WTC11 (cell line): ENCODE results near the gene TNPO3. TPM values are rescaled to one million over a fixed set of nuclear protein-coding genes. Genes with fewer than 3 reads are reported as not detected.

Source experiments
- ATAC-seq: fragments of 200-7000 bp; cut with Tn5 transposase; 2 replicates; pipeline ENCODE4 v1.10.0; 2021; ENCODE audit warnings: mild to moderate bottlenecking, moderate library complexity
- CTCF ChIA-PET: fragments of 300-600 bp; sonication (Branson Sonifier 250); formaldehyde crosslinking; loops from one replicate; lab custom pipeline; 2021; ENCODE audit warnings: antibody characterized with exemption; lab: Charles Lee
- POLR2A ChIA-PET: fragments of 350-600 bp; sonication (Branson Sonifier 250); formaldehyde crosslinking; loops from one replicate; lab custom pipeline; 2021; ENCODE audit warnings: antibody characterized with exemption; lab: Charles Lee
- DNase-seq: peaks from one replicate; pipeline ENCODE4 v3.0.0; 2021; ENCODE audit warnings: low spot score
- H3K27ac Mint-ChIP-seq: 2 replicates; pipeline ENCODE4 v1.8.0; 2021; ENCODE audit warnings: mixed read lengths
- H3K27me3 Mint-ChIP-seq: 2 replicates; pipeline ENCODE4 v1.8.0; 2021; ENCODE audit warnings: low read depth, mild to moderate bottlenecking, moderate library complexity, mixed read lengths
- H3K36me3 Mint-ChIP-seq: 2 replicates; pipeline ENCODE4 v1.8.0; 2021; ENCODE audit warnings: mixed read lengths
- H3K4me1 Mint-ChIP-seq: 2 replicates; pipeline ENCODE4 v1.8.0; 2022; ENCODE audit warnings: mixed read lengths
- H3K4me3 Mint-ChIP-seq: 2 replicates; pipeline ENCODE4 v1.8.0; 2021; ENCODE audit warnings: mild to moderate bottlenecking, moderate library complexity, mixed read lengths
- H3K9me3 Mint-ChIP-seq: 2 replicates; pipeline ENCODE4 v1.8.0; 2021; ENCODE audit warnings: mixed read lengths
- IRF2 ChIP-seq: sonication (generic); formaldehyde crosslinking; IDR thresholded peaks from 2 replicates; pipeline ENCODE4 v1.8.0; 2022; ENCODE audit warnings: low read depth, missing genetic modification reagents, borderline replicate concordance
- KAT7 ChIP-seq: sonication (generic); formaldehyde crosslinking; IDR thresholded peaks from 2 replicates; pipeline ENCODE4 v1.8.1; 2023; ENCODE audit warnings: missing genetic modification reagents, mild to moderate bottlenecking, borderline replicate concordance
- RELA ChIP-seq: sonication (generic); formaldehyde crosslinking; IDR thresholded peaks from 2 replicates; pipeline ENCODE4 v1.8.1; 2022; ENCODE audit warnings: missing genetic modification reagents, mild to moderate bottlenecking, borderline replicate concordance
- TP53 ChIP-seq: sonication (generic); formaldehyde crosslinking; IDR thresholded peaks from 2 replicates; pipeline ENCODE4 v1.8.1; 2023; ENCODE audit warnings: mild to moderate bottlenecking, missing genetic modification reagents
- total RNA-seq: library from RNA; stranded (reverse); gene quantifications from 3 replicates; pipeline ENCODE4 v1.2.3, GENCODE V29; 2021
- TF ChIP-seq, protein P1 (sequence below): fragments of 250-450 bp; sonication (Bioruptor Pico); IDR thresholded peaks from 2 replicates; pipeline ENCODE4 v1.9.0; 2021; ENCODE audit warnings: mild to moderate bottlenecking
- TF ChIP-seq, protein P2 (sequence below): sonication (generic); formaldehyde crosslinking; IDR thresholded peaks from 2 replicates; pipeline ENCODE4 v1.8.0; 2022; ENCODE audit warnings: missing genetic modification reagents
- TF ChIP-seq, protein P3 (sequence below): sonication (generic); formaldehyde crosslinking; IDR thresholded peaks from 2 replicates; pipeline ENCODE4 v1.8.0; 2023; ENCODE audit warnings: mild to moderate bottlenecking, missing genetic modification reagents
- TF ChIP-seq, protein P4 (sequence below): fragments of 250-450 bp; sonication (Bioruptor Pico); IDR thresholded peaks from 2 replicates; pipeline ENCODE4 v1.9.0; 2021; ENCODE audit warnings: mild to moderate bottlenecking, borderline replicate concordance
- TF ChIP-seq, protein P5 (sequence below): sonication (generic); formaldehyde crosslinking; conservative IDR thresholded peaks from 2 replicates; pipeline ENCODE4 v1.8.1; 2022; ENCODE audit warnings: mild to moderate bottlenecking, missing genetic modification reagents

Gene TNPO3
- total RNA-seq, 1 experiment from 2014 or later, result 91.7 TPM

DNA sequence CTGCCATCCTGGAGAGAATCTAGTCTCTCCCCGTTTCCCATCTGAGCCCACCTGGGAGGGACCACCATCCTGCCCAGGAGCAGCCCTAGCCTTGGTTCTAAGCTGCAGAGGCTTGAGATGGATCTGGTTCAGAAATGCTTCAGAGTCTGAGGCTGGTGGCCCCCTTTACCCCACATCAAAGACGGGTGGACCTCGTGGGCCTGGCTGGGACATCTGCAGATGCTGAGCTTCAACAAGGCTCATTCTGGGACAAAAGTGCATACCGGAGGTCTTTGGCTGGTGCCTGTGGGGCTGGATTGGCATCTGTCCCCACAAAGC is 122.1 kb downstream of the TNPO3 start:
- Mint-ChIP-seq H3K9me3 (peaks cover 6% of the 10 kb centered on the region), H3K27me3 (peaks cover 42% of the 10 kb centered on the region), H3K4me1 (peaks cover 8% of the 10 kb centered on the region), H3K4me3 (no peak overlapping the region), H3K27ac (no peak overlapping the region), H3K36me3 (no peaks in the 10 kb centered on the region; the same call in 1 of the 2 replicates)
- ChIA-PET CTCF (interaction anchor here (0.9 to 2.1 kb wide), 5 partner anchors 14 to 159 kb away, joined by 3 to 10 read pairs (median 6); partner anchors contain the start of gene KCP), POLR2A (interaction anchor here (1.0 kb wide), 1 partner anchor 159 kb away, joined by 3 read pairs; no protein-coding TSS in a partner anchor)
- no peak for TF ChIP-seq TP53
- no peak for TF ChIP-seq IRF2
- no peak for TF ChIP-seq RELA (CRISPR knock-in tag)
- TF ChIP-seq, protein P1, sequence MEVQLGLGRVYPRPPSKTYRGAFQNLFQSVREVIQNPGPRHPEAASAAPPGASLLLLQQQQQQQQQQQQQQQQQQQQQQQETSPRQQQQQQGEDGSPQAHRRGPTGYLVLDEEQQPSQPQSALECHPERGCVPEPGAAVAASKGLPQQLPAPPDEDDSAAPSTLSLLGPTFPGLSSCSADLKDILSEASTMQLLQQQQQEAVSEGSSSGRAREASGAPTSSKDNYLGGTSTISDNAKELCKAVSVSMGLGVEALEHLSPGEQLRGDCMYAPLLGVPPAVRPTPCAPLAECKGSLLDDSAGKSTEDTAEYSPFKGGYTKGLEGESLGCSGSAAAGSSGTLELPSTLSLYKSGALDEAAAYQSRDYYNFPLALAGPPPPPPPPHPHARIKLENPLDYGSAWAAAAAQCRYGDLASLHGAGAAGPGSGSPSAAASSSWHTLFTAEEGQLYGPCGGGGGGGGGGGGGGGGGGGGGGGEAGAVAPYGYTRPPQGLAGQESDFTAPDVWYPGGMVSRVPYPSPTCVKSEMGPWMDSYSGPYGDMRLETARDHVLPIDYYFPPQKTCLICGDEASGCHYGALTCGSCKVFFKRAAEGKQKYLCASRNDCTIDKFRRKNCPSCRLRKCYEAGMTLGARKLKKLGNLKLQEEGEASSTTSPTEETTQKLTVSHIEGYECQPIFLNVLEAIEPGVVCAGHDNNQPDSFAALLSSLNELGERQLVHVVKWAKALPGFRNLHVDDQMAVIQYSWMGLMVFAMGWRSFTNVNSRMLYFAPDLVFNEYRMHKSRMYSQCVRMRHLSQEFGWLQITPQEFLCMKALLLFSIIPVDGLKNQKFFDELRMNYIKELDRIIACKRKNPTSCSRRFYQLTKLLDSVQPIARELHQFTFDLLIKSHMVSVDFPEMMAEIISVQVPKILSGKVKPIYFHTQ (CRISPR knock-in tag), result no peak
- DNase-seq (no peak), ATAC-seq (no peak)

DNA sequence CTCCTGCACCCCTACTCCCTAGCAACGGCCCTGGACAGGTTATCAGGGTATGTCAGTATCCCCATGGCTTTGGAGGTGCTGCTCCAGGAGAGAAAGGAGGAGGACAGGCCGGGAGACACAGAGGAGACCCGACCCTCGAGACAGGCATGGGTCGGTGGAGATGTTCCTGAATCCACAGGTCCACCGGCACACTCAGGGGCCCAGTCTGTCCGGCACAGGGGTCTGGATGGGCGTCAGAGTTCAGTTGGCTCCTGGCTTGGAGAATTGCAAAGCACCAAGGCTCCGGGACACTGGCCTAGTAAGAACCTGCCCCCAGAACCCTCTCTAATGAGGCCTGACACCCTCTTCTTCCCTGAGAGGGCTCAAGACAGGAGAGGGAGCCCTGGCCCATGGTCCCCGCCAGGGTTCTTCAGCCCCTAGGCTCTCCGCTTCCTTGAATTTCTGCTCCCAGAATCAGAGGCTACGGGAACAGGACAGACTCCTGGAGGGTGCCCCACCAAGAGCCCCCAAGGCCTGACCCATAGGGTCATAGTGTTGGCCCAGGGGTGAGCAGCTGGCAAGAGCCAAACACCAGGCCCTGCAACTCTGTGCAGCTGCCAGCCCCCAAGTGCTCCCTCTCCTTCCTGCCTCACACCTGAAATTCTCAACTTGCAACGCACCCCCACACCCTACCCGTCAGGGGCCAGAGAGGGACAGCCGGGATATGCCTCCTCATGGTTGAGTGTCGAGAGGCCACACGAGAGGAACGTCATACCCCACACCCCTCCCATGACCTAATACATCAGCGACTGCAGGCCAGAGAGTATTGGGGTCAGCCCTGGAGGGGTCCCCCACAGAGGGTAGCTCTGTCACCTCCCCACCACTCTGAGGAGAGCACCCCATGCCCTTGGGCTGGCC is 122.7 kb downstream of the TNPO3 start:
- no peak for DNase-seq
- H3K36me3 Mint-ChIP-seq, result no peaks in the 10 kb centered on the region; the same call in 1 of the 2 replicates
- peaks cover 36% of the 10 kb centered on the region for H3K27me3 Mint-ChIP-seq
- ATAC-seq, result no peak
- TF ChIP-seq KAT7 (CRISPR knock-in tag), result no peak
- H3K4me1 Mint-ChIP-seq, result peaks cover 6% of the 10 kb centered on the region
- ChIA-PET CTCF (interaction anchor here (1.1 to 2.3 kb wide), 6 partner anchors 15 to 160 kb away, joined by 3 to 10 read pairs (median 8); partner anchors contain the start of gene KCP), POLR2A (no interaction called here)
- peaks cover 8% of the 10 kb centered on the region for H3K9me3 Mint-ChIP-seq
- no peak overlapping the region for H3K4me3 Mint-ChIP-seq
- no peak overlapping the region for H3K27ac Mint-ChIP-seq

DNA sequence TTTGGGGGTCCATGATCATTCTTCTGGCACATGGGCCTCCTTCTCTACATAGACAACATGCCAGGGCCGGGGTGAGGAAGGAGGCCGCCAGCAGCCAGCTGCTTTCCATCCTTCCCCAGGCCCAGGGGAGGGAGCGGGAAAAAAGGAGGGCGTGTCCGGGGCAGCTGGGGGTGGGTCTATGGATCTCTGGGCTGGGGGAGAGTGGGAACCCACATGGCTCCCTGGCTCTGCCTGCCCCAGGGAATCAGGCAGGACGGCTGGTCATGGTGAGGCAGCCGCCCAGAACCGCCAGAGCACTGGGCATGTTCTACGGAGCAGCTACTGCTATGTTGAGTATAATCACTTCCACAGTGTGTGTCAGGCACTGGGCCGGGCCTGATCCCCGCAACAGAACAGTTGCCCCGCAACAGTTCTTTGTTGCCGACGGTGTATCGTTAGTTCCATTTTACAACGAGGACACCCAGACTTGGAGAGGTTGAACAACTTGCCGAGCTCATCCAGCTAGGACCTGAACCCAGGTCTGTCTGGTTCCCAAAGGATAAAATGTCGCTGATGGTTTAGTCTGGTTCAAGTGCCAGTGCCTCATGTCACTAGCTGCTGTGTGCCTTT is 123.6 kb downstream of the TNPO3 start:
- no peak overlapping the region for H3K4me3 Mint-ChIP-seq
- no peak; the same call in 1 of the 2 replicates for ATAC-seq
- peaks cover 8% of the 10 kb centered on the region for H3K9me3 Mint-ChIP-seq
- TF ChIP-seq, protein P2, sequence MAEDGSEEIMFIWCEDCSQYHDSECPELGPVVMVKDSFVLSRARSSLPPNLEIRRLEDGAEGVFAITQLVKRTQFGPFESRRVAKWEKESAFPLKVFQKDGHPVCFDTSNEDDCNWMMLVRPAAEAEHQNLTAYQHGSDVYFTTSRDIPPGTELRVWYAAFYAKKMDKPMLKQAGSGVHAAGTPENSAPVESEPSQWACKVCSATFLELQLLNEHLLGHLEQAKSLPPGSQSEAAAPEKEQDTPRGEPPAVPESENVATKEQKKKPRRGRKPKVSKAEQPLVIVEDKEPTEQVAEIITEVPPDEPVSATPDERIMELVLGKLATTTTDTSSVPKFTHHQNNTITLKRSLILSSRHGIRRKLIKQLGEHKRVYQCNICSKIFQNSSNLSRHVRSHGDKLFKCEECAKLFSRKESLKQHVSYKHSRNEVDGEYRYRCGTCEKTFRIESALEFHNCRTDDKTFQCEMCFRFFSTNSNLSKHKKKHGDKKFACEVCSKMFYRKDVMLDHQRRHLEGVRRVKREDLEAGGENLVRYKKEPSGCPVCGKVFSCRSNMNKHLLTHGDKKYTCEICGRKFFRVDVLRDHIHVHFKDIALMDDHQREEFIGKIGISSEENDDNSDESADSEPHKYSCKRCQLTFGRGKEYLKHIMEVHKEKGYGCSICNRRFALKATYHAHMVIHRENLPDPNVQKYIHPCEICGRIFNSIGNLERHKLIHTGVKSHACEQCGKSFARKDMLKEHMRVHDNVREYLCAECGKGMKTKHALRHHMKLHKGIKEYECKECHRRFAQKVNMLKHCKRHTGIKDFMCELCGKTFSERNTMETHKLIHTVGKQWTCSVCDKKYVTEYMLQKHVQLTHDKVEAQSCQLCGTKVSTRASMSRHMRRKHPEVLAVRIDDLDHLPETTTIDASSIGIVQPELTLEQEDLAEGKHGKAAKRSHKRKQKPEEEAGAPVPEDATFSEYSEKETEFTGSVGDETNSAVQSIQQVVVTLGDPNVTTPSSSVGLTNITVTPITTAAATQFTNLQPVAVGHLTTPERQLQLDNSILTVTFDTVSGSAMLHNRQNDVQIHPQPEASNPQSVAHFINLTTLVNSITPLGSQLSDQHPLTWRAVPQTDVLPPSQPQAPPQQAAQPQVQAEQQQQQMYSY (CRISPR knock-in tag), result no peak
- TF ChIP-seq, protein P3, sequence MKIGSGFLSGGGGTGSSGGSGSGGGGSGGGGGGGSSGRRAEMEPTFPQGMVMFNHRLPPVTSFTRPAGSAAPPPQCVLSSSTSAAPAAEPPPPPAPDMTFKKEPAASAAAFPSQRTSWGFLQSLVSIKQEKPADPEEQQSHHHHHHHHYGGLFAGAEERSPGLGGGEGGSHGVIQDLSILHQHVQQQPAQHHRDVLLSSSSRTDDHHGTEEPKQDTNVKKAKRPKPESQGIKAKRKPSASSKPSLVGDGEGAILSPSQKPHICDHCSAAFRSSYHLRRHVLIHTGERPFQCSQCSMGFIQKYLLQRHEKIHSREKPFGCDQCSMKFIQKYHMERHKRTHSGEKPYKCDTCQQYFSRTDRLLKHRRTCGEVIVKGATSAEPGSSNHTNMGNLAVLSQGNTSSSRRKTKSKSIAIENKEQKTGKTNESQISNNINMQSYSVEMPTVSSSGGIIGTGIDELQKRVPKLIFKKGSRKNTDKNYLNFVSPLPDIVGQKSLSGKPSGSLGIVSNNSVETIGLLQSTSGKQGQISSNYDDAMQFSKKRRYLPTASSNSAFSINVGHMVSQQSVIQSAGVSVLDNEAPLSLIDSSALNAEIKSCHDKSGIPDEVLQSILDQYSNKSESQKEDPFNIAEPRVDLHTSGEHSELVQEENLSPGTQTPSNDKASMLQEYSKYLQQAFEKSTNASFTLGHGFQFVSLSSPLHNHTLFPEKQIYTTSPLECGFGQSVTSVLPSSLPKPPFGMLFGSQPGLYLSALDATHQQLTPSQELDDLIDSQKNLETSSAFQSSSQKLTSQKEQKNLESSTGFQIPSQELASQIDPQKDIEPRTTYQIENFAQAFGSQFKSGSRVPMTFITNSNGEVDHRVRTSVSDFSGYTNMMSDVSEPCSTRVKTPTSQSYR (CRISPR knock-in tag), result no peak
- TF ChIP-seq, protein P4, sequence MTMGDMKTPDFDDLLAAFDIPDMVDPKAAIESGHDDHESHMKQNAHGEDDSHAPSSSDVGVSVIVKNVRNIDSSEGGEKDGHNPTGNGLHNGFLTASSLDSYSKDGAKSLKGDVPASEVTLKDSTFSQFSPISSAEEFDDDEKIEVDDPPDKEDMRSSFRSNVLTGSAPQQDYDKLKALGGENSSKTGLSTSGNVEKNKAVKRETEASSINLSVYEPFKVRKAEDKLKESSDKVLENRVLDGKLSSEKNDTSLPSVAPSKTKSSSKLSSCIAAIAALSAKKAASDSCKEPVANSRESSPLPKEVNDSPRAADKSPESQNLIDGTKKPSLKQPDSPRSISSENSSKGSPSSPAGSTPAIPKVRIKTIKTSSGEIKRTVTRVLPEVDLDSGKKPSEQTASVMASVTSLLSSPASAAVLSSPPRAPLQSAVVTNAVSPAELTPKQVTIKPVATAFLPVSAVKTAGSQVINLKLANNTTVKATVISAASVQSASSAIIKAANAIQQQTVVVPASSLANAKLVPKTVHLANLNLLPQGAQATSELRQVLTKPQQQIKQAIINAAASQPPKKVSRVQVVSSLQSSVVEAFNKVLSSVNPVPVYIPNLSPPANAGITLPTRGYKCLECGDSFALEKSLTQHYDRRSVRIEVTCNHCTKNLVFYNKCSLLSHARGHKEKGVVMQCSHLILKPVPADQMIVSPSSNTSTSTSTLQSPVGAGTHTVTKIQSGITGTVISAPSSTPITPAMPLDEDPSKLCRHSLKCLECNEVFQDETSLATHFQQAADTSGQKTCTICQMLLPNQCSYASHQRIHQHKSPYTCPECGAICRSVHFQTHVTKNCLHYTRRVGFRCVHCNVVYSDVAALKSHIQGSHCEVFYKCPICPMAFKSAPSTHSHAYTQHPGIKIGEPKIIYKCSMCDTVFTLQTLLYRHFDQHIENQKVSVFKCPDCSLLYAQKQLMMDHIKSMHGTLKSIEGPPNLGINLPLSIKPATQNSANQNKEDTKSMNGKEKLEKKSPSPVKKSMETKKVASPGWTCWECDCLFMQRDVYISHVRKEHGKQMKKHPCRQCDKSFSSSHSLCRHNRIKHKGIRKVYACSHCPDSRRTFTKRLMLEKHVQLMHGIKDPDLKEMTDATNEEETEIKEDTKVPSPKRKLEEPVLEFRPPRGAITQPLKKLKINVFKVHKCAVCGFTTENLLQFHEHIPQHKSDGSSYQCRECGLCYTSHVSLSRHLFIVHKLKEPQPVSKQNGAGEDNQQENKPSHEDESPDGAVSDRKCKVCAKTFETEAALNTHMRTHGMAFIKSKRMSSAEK, result no peak
- TF ChIP-seq, protein P5, sequence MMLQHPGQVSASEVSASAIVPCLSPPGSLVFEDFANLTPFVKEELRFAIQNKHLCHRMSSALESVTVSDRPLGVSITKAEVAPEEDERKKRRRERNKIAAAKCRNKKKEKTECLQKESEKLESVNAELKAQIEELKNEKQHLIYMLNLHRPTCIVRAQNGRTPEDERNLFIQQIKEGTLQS (CRISPR knock-in tag), result no peak
- 0 out of 2 replicates have a peak, but pooled peaks cover 3% of the 10 kb centered on the region for H3K4me1 Mint-ChIP-seq
- no peak for DNase-seq
- CTCF ChIA-PET, result interaction anchor here (0.6 to 2.3 kb wide), 3 partner anchors 16 to 160 kb away, joined by 3 to 10 read pairs (median 5); no protein-coding TSS in a partner anchor
- no peak overlapping the region for H3K27ac Mint-ChIP-seq
- H3K27me3 Mint-ChIP-seq, result peaks cover 27% of the 10 kb centered on the region
- no peaks in the 10 kb centered on the region; the same call in 1 of the 2 replicates for H3K36me3 Mint-ChIP-seq
- POLR2A ChIA-PET, result no interaction called here
